Measurements from ENCODE around the gene TRIOBP.

Gene TRIOBP

DNA sequence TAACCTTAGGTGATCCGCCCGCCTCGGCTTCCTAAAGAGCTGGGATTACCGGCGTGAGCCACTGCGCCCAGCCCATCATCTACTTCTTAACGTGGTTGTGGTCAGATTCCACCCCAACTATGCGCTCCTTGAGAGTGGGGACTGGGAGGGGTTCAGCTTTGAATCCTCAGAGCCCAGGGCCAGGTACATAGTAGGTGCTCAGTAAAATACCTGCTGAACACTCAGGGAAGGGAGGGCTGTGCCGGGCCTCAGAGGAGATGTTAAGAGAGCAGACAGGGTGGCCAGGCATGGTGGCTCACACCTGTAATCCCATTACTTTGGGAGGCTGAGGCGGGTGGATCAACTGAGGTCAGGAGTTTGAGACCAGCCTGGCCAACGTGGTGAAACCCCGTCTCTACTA is 22.6 kb upstream of the TRIOBP start:
- DNase-seq: no peak
- H2AK5ac ChIP-seq (ENCODE audit: low read length): no peak overlapping the region
- no peak overlapping the region for H3K4ac ChIP-seq (ENCODE audit: low read depth, low read length)
- H4K8ac ChIP-seq (ENCODE audit: low read depth, low read length): no peak overlapping the region
- H3K79me1 ChIP-seq (ENCODE audit: low read length): no peaks in the 10 kb centered on the region
- no peaks in the 10 kb centered on the region for H3K79me2 ChIP-seq (ENCODE audit: control insufficient read depth, insufficient read depth, low read length)
- H2BK5ac ChIP-seq (ENCODE audit: low read length): no peak overlapping the region
- H3K36me3 ChIP-seq (ENCODE audit: control insufficient read depth, insufficient read depth, low read length): peaks cover 1% of the 10 kb centered on the region
- H3K4me3 ChIP-seq (ENCODE audit: low read length): no peak overlapping the region
- no CpG with 5 or more reads among the region's 12 CpGs for WGBS (ENCODE audit: extremely low coverage, insufficient coverage, low lambda C conversion rate)
- H3K4me2 ChIP-seq (ENCODE audit: low read length): no peak overlapping the region
- no peak overlapping the region for H3K18ac ChIP-seq (ENCODE audit: low read length)
- H3K9ac ChIP-seq (ENCODE audit: low read length): no peak overlapping the region
- H2BK120ac ChIP-seq (ENCODE audit: low read depth, low read length): no peak overlapping the region
- no peaks in the 10 kb centered on the region for H3K27me3 ChIP-seq (ENCODE audit: insufficient read depth, low read length, poor library complexity)
- H4K5ac ChIP-seq (ENCODE audit: low read length): no peak overlapping the region
- no peak overlapping the region for H2BK15ac ChIP-seq (replicated peaks; ENCODE audit: low read depth)
- no peaks in the 10 kb centered on the region for H3K4me1 ChIP-seq (ENCODE audit: control insufficient read depth, low read depth, low read length)
- H3K23ac ChIP-seq (ENCODE audit: low read length): no peak overlapping the region
- no peak overlapping the region for H3K56ac ChIP-seq (ENCODE audit: low read length)
- no peak overlapping the region for H3K27ac ChIP-seq (ENCODE audit: low read depth, low read length)

DNA sequence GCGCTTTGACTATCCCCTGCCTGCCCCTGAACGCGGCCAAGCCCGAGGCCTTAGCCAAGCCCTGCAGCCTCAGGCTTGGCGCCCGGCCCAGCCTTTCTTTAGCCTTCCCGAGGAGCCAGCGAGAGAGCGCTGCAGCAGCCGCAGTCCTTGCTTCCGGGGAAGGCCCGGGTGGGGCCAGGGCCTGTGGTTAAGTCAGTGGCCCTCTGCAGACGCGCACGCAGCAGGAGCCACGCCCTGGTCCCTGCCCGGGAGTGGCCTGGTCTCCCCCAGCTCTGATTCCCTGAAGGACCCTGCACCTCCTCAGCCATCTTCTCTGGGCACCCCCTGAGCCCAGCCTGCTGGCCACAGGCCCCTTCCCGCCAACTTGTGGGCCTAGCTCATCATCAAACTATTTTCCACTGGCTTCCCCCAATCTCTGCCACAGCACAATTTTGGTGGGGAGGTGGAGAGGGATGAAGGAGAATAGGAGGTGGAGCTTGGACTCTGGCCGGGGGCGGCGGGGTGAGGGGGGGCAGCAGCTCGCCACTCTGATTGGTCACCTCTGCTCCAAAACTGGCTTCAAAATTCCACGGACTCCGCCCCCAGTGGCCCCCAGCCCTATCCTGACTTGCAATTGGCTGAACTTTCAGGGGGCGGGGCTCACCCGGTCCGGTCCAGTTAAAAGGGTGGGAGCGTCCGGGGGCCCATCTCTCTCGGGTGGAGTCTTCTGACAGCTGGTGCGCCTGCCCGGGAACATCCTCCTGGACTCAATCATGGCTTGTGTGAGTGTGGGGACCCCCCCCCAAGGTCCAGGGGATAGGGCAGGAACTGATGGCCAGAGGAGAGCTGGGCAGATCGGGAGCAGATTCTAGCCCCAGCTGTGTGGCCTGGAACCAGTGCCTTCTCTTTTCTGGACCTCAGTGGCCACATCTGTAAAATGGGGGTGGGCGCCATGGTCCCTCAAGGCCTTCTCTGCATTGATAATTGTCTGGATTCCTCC is 21.6 kb upstream of the TRIOBP start, which contains the start of gene LGALS1:
TSS of gene LGALS1 (plus strand) at position 686 of the 979 bp plus-strand sequence. CDS start at position 753, 67 bp downstream.
- Histone ChIP-seq H3K4me3 (ENCODE audit: low read length) (no peak within 1 kb of the TSS), H3K56ac (ENCODE audit: low read length) (peak within 1 kb of the TSS; percentile 79), H3K4me1 (ENCODE audit: control insufficient read depth, low read depth, low read length) (no peaks in the 10 kb centered on the region), H3K27me3 (ENCODE audit: insufficient read depth, low read length, poor library complexity) (no peaks in the 10 kb centered on the region), H3K9ac (ENCODE audit: low read length) (peak within 1 kb of the TSS; percentile 71), H2BK15ac (replicated peaks; ENCODE audit: low read depth) (no peak within 1 kb of the TSS), H3K23ac (ENCODE audit: low read length) (no peak within 1 kb of the TSS), H3K4me2 (ENCODE audit: low read length) (peak within 1 kb of the TSS; percentile 49), H3K18ac (ENCODE audit: low read length) (peak within 1 kb of the TSS; percentile 15), H2BK120ac (ENCODE audit: low read depth, low read length) (no peak within 1 kb of the TSS), H2AK5ac (ENCODE audit: low read length) (no peak within 1 kb of the TSS), H3K79me2 (ENCODE audit: control insufficient read depth, insufficient read depth, low read length) (no peaks in the 10 kb centered on the region), H2BK5ac (ENCODE audit: low read length) (no peak within 1 kb of the TSS), H3K4ac (ENCODE audit: low read depth, low read length) (peak within 1 kb of the TSS; percentile 40), H3K36me3 (ENCODE audit: control insufficient read depth, insufficient read depth, low read length) (peaks cover 1% of the 10 kb centered on the region), H3K27ac (ENCODE audit: low read depth, low read length) (no peak within 1 kb of the TSS), H3K79me1 (ENCODE audit: low read length) (no peaks in the 10 kb centered on the region), H4K5ac (ENCODE audit: low read length) (no peak within 1 kb of the TSS), H4K8ac (ENCODE audit: low read depth, low read length) (no peak within 1 kb of the TSS)
- WGBS (ENCODE audit: extremely low coverage, insufficient coverage, low lambda C conversion rate): no CpG with 5 or more reads among the region's 34 CpGs
- peak; percentile 64 for DNase-seq

DNA sequence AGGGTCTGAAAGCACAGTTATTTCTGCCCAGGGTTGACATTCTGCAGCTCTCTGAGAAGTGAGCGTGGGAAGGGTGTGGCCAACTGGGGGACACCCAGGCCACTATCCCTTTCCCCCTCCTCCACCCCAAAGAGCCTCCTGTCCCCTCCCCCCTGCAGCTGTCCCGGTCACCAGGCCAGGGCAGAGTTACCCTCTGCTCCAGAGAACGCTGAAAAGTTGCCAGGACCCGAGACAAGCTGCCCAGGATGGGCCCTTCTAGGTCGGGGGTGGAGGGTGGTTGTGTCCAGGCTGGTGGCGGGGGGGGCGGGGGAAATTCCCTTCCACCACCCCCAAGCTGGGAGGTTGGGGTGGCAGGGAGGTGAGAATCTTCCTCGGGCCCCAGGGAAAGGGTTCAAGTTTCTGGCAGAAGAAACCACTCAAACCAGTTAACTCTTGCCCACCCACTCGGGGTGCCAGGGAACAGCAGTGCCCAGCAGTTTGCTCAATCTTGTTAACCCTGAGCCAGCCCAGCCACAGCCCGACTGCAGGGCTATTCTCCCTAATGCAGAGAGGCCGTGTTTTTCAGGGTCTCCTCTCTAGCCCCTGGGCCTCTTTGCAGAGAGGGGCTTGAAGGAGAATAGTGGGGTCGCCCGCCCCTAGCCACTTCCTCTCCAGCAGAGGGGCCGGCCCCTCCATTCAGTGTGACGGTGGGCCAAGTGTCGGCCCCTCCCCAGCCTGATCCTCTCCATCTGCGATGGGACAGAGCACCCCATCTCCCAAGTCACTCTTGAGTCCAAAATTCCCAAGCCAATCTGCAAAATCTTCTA is 20.7 kb upstream of the TRIOBP start:
- H3K79me1 ChIP-seq (ENCODE audit: low read length): no peaks in the 10 kb centered on the region
- H3K9ac ChIP-seq (ENCODE audit: low read length): peak overlapping the region; percentile 71
- DNase-seq: no peak
- H3K23ac ChIP-seq (ENCODE audit: low read length): no peak overlapping the region
- peak overlapping the region; percentile 15 for H3K18ac ChIP-seq (ENCODE audit: low read length)
- H3K79me2 ChIP-seq (ENCODE audit: control insufficient read depth, insufficient read depth, low read length): no peaks in the 10 kb centered on the region
- no CpG with 5 or more reads among the region's 17 CpGs for WGBS (ENCODE audit: extremely low coverage, insufficient coverage, low lambda C conversion rate)
- peak overlapping the region; percentile 79 for H3K56ac ChIP-seq (ENCODE audit: low read length)
- H3K4me2 ChIP-seq (ENCODE audit: low read length): peak overlapping the region; percentile 49
- no peak overlapping the region for H2AK5ac ChIP-seq (ENCODE audit: low read length)
- no peak overlapping the region for H4K8ac ChIP-seq (ENCODE audit: low read depth, low read length)
- peaks cover 1% of the 10 kb centered on the region for H3K36me3 ChIP-seq (ENCODE audit: control insufficient read depth, insufficient read depth, low read length)
- peak overlapping the region; percentile 22 for H3K4me3 ChIP-seq (ENCODE audit: low read length)
- H3K27ac ChIP-seq (ENCODE audit: low read depth, low read length): peak overlapping the region; percentile 32
- peak overlapping the region; percentile 40 for H3K4ac ChIP-seq (ENCODE audit: low read depth, low read length)
- H2BK15ac ChIP-seq (replicated peaks; ENCODE audit: low read depth): no peak overlapping the region
- H2BK5ac ChIP-seq (ENCODE audit: low read length): no peak overlapping the region
- no peak overlapping the region for H2BK120ac ChIP-seq (ENCODE audit: low read depth, low read length)
- H3K27me3 ChIP-seq (ENCODE audit: insufficient read depth, low read length, poor library complexity): no peaks in the 10 kb centered on the region
- no peaks in the 10 kb centered on the region for H3K4me1 ChIP-seq (ENCODE audit: control insufficient read depth, low read depth, low read length)
- no peak overlapping the region for H4K5ac ChIP-seq (ENCODE audit: low read length)

DNA sequence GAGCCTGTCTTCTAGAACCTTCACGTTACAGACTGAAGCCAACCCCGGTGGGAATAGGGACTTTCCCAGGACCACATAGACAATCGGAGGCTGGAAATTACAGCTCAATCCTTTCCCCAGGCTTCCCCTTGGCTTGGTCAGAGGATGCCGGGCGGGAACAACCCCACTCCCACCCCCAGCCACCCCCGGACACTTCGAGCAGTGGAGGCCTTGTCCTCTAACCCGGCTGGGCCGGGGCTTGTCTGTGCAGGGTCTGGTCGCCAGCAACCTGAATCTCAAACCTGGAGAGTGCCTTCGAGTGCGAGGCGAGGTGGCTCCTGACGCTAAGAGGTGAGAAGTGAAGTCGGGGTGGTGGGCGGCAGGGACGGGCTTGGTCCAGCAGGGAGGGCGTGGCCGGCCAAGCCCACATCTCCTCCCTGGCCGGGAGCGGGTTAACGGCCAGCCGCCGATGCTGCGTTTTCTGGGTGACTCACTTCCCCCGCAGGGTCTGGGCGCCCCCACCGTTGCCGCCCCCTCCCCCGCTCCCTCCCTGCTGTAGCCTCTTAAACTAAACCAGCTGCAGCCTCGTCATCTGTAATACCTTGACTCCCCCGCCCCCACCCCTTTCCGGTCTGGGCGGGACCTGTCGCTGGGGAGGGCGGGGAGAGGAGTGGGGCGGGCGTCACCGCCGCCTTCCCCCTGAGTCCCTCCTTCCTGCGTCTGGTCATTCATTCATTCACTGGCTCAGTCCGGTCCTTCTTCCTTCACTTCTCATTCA is 19.9 kb upstream of the TRIOBP start:
- Histone ChIP-seq H3K18ac (ENCODE audit: low read length) (peak overlapping the region; percentile 15), H3K27ac (ENCODE audit: low read depth, low read length) (peak overlapping the region; percentile 32)
- no CpG with 5 or more reads among the region's 42 CpGs for WGBS (ENCODE audit: extremely low coverage, insufficient coverage, low lambda C conversion rate)

DNA sequence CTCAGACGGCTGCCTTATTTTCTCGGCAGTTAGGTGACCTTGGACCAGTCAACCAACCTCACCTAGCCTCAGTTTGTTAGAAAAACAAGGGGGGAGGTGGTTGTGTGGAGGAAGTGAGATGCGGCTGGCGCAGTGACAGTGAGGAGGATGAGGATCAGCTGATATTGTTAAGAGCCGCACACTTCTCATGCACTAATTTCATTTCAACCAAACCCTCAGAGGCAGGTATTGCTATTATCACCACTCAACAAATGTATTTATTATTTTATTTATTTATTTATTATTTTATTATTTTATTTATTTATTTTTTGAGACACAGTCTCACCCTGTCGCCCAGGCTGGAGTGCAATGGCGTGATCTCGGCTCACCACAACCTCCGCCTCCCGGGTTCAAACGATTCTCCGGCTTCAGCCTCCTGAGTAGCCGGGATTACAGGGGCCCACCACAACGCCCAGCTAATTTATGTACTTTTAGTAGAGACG is 19.3 kb upstream of the TRIOBP start:
- no peak overlapping the region for H3K4me3 ChIP-seq (ENCODE audit: low read length)
- H3K23ac ChIP-seq (ENCODE audit: low read length): no peak overlapping the region
- peak overlapping the region; percentile 58 for H3K9ac ChIP-seq (ENCODE audit: low read length)
- no peaks in the 10 kb centered on the region for H3K27me3 ChIP-seq (ENCODE audit: insufficient read depth, low read length, poor library complexity)
- H3K4ac ChIP-seq (ENCODE audit: low read depth, low read length): no peak overlapping the region
- no peak for DNase-seq
- no peak overlapping the region for H3K27ac ChIP-seq (ENCODE audit: low read depth, low read length)
- no peaks in the 10 kb centered on the region for H3K79me1 ChIP-seq (ENCODE audit: low read length)
- no peak overlapping the region for H2AK5ac ChIP-seq (ENCODE audit: low read length)
- H3K4me2 ChIP-seq (ENCODE audit: low read length): peak overlapping the region; percentile 87
- H3K79me2 ChIP-seq (ENCODE audit: control insufficient read depth, insufficient read depth, low read length): no peaks in the 10 kb centered on the region
- no peak overlapping the region for H2BK5ac ChIP-seq (ENCODE audit: low read length)
- H3K56ac ChIP-seq (ENCODE audit: low read length): peak overlapping the region; percentile 82
- no peak overlapping the region for H4K5ac ChIP-seq (ENCODE audit: low read length)
- H3K4me1 ChIP-seq (ENCODE audit: control insufficient read depth, low read depth, low read length): no peaks in the 10 kb centered on the region
- no peak overlapping the region for H4K8ac ChIP-seq (ENCODE audit: low read depth, low read length)
- H3K18ac ChIP-seq (ENCODE audit: low read length): no peak overlapping the region
- no peak overlapping the region for H2BK120ac ChIP-seq (ENCODE audit: low read depth, low read length)
- H3K36me3 ChIP-seq (ENCODE audit: control insufficient read depth, insufficient read depth, low read length): peaks cover 1% of the 10 kb centered on the region
- no CpG with 5 or more reads among the region's 15 CpGs for WGBS (ENCODE audit: extremely low coverage, insufficient coverage, low lambda C conversion rate)
- no peak overlapping the region for H2BK15ac ChIP-seq (replicated peaks; ENCODE audit: low read depth)

More for the DNA sequence above, 19.9 kb upstream of the TRIOBP start:
- peaks cover 1% of the 10 kb centered on the region for H3K36me3 ChIP-seq (ENCODE audit: control insufficient read depth, insufficient read depth, low read length)
- H3K79me1 ChIP-seq (ENCODE audit: low read length): no peaks in the 10 kb centered on the region
- H2BK120ac ChIP-seq (ENCODE audit: low read depth, low read length): no peak overlapping the region
- H3K9ac ChIP-seq (ENCODE audit: low read length): peak overlapping the region; percentile 71
- H2BK5ac ChIP-seq (ENCODE audit: low read length): no peak overlapping the region
- peak overlapping the region; percentile 75 for H3K4ac ChIP-seq (ENCODE audit: low read depth, low read length)
- H3K27me3 ChIP-seq (ENCODE audit: insufficient read depth, low read length, poor library complexity): no peaks in the 10 kb centered on the region
- no peak overlapping the region for H3K23ac ChIP-seq (ENCODE audit: low read length)
- peak overlapping the region; percentile 82 for H3K56ac ChIP-seq (ENCODE audit: low read length)
- no peak overlapping the region for H2BK15ac ChIP-seq (replicated peaks; ENCODE audit: low read depth)
- no peak overlapping the region for H4K5ac ChIP-seq (ENCODE audit: low read length)
- peak; percentile 98 for DNase-seq
- no peaks in the 10 kb centered on the region for H3K79me2 ChIP-seq (ENCODE audit: control insufficient read depth, insufficient read depth, low read length)
- peak overlapping the region; percentile 35 for H3K4me3 ChIP-seq (ENCODE audit: low read length)
- peak overlapping the region; percentile 87 for H3K4me2 ChIP-seq (ENCODE audit: low read length)
- no peaks in the 10 kb centered on the region for H3K4me1 ChIP-seq (ENCODE audit: control insufficient read depth, low read depth, low read length)
- H2AK5ac ChIP-seq (ENCODE audit: low read length): no peak overlapping the region
- H4K8ac ChIP-seq (ENCODE audit: low read depth, low read length): no peak overlapping the region
